H1 (cell line): ENCODE measurements around the gene RSAD1. TPM values are rescaled to one million over a fixed set of nuclear protein-coding genes. Genes with fewer than 3 reads are reported as not detected.

Experiments
- ASH2L ChIP-seq: fragments of 200-600, 300-600 bp; sonication (generic); IDR thresholded peaks from one replicate; pipeline ENCODE4 v1.7.1; 2017; ENCODE audit warnings: low read length
- BCL11A ChIP-seq, 2 experiments: IDR thresholded peaks; one replicate each; pipeline ENCODE4 v1.6.1; 2011; ENCODE audit warnings: low read depth in 2 of 2, low read length in 2 of 2, mild to moderate bottlenecking in 2 of 2
- CHD1 ChIP-seq: IDR thresholded peaks from 2 replicates; pipeline ENCODE4 v1.6.1; 2012; ENCODE audit warnings: low read depth, low read length, improper control_type of control experiment
- EP300 ChIP-seq, 2 experiments: IDR thresholded peaks; 1 replicate in 1 of 2; 2 replicates in 1 of 2; pipeline ENCODE4 v1.6.1; 2011 to 2012; ENCODE audit warnings: low read depth in 2 of 2, low read length in 2 of 2, mild to moderate bottlenecking in 2 of 2, borderline replicate concordance in 1 of 2, inconsistent platforms in 1 of 2, moderate library complexity in 1 of 2
- HDAC2 ChIP-seq, 2 experiments: fragments of 300-600 bp in 1 of 2; sonication (generic) in 1 of 2; IDR thresholded peaks; 2 replicates each; pipeline ENCODE4 v1.6.1; 2011 to 2012; ENCODE audit warnings: low read depth in 2 of 2, low read length in 2 of 2, mild to moderate bottlenecking in 2 of 2, moderate library complexity in 2 of 2, borderline replicate concordance in 1 of 2, inconsistent platforms in 1 of 2
- polyA plus RNA-seq, 7 experiments: library from polyadenylated mRNA; depleted of rRNA in 3 of 7; stranded (reverse) in 5 of 7; unstranded in 2 of 7; fragments of >200 nt in 5 of 7; fragments of 200-250 nt in 2 of 7; gene quantifications; 1 replicate in 5 of 7; 2 replicates in 1 of 7; 4 replicates in 1 of 7; pipeline versions ENCODE4 v1.2.1 to v1.2.3, GENCODE V29; 2011 to 2013; ENCODE audit warnings: missing spikeins in 2 of 7, mixed read lengths in 2 of 7
- total RNA-seq: library from RNA; stranded (reverse); fragmentation: NEBNext Ultra II Directional; extraction: Animal tissue kit (Norgen Biotek cat#: 25700); gene quantifications from 2 replicates; pipeline ENCODE4 v1.2.1, GENCODE V29; 2021
- TF ChIP-seq, protein P1 (sequence below): fragments of 300-600 bp; sonication (generic); IDR thresholded peaks from 2 replicates; pipeline ENCODE4 v1.7.1; 2012; ENCODE audit warnings: low read length, moderate library complexity, mild to moderate bottlenecking, inconsistent platforms; ENCODE audit not compliant: insufficient replicate concordance

Gene RSAD1
- total and polyA plus RNA-seq, 2 of the 8 experiments (the other 6 are each of a cell fraction or from before 2014, with no cell fraction given) = 17.9 to 33.5 TPM

DNA sequence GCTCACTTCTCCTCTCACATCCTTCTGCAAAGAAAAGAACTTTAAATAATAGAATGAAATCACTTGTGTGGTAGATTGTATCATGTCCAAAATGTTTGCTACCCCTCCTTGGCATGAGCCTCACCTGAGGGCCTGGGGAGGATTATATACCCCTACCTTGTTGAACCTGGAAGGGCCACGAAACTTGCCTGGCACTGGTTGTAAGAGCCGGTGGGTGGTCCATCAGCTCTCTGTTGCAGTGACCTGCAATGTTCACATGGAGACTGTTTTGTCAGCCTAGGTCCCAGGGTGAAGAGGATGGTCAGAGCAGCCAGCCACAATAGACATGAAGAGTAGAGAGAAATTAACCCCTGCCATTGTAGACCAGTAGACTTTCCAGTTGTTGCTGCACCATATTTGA, 10.2 kb downstream of the RSAD1 start (continued):
- TF ChIP-seq, protein P1, sequence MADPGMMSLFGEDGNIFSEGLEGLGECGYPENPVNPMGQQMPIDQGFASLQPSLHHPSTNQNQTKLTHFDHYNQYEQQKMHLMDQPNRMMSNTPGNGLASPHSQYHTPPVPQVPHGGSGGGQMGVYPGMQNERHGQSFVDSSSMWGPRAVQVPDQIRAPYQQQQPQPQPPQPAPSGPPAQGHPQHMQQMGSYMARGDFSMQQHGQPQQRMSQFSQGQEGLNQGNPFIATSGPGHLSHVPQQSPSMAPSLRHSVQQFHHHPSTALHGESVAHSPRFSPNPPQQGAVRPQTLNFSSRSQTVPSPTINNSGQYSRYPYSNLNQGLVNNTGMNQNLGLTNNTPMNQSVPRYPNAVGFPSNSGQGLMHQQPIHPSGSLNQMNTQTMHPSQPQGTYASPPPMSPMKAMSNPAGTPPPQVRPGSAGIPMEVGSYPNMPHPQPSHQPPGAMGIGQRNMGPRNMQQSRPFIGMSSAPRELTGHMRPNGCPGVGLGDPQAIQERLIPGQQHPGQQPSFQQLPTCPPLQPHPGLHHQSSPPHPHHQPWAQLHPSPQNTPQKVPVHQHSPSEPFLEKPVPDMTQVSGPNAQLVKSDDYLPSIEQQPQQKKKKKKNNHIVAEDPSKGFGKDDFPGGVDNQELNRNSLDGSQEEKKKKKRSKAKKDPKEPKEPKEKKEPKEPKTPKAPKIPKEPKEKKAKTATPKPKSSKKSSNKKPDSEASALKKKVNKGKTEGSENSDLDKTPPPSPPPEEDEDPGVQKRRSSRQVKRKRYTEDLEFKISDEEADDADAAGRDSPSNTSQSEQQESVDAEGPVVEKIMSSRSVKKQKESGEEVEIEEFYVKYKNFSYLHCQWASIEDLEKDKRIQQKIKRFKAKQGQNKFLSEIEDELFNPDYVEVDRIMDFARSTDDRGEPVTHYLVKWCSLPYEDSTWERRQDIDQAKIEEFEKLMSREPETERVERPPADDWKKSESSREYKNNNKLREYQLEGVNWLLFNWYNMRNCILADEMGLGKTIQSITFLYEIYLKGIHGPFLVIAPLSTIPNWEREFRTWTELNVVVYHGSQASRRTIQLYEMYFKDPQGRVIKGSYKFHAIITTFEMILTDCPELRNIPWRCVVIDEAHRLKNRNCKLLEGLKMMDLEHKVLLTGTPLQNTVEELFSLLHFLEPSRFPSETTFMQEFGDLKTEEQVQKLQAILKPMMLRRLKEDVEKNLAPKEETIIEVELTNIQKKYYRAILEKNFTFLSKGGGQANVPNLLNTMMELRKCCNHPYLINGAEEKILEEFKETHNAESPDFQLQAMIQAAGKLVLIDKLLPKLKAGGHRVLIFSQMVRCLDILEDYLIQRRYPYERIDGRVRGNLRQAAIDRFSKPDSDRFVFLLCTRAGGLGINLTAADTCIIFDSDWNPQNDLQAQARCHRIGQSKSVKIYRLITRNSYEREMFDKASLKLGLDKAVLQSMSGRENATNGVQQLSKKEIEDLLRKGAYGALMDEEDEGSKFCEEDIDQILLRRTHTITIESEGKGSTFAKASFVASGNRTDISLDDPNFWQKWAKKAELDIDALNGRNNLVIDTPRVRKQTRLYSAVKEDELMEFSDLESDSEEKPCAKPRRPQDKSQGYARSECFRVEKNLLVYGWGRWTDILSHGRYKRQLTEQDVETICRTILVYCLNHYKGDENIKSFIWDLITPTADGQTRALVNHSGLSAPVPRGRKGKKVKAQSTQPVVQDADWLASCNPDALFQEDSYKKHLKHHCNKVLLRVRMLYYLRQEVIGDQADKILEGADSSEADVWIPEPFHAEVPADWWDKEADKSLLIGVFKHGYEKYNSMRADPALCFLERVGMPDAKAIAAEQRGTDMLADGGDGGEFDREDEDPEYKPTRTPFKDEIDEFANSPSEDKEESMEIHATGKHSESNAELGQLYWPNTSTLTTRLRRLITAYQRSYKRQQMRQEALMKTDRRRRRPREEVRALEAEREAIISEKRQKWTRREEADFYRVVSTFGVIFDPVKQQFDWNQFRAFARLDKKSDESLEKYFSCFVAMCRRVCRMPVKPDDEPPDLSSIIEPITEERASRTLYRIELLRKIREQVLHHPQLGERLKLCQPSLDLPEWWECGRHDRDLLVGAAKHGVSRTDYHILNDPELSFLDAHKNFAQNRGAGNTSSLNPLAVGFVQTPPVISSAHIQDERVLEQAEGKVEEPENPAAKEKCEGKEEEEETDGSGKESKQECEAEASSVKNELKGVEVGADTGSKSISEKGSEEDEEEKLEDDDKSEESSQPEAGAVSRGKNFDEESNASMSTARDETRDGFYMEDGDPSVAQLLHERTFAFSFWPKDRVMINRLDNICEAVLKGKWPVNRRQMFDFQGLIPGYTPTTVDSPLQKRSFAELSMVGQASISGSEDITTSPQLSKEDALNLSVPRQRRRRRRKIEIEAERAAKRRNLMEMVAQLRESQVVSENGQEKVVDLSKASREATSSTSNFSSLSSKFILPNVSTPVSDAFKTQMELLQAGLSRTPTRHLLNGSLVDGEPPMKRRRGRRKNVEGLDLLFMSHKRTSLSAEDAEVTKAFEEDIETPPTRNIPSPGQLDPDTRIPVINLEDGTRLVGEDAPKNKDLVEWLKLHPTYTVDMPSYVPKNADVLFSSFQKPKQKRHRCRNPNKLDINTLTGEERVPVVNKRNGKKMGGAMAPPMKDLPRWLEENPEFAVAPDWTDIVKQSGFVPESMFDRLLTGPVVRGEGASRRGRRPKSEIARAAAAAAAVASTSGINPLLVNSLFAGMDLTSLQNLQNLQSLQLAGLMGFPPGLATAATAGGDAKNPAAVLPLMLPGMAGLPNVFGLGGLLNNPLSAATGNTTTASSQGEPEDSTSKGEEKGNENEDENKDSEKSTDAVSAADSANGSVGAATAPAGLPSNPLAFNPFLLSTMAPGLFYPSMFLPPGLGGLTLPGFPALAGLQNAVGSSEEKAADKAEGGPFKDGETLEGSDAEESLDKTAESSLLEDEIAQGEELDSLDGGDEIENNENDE = no peak
- TF ChIP-seq CHD1 = no peak
- no peak for TF ChIP-seq BCL11A (IDR thresholded peaks at IDR 0.05; ENCODE audit: low read depth in 2 of 2, low read length in 2 of 2)
- TF ChIP-seq HDAC2 (IDR thresholded peaks at IDR 0.05; ENCODE audit: borderline replicate concordance in 1 of 2, low read depth in 2 of 2, low read length in 2 of 2) = no peak
- no peak for TF ChIP-seq EP300 (IDR thresholded peaks at IDR 0.05; ENCODE audit: borderline replicate concordance in 1 of 2, low read depth in 2 of 2, low read length in 2 of 2)
- TF ChIP-seq ASH2L = no peak
